Left lung (tissue), 10 donors: ENCODE results near the gene CLCN3. TPM values are rescaled to one million over a fixed set of nuclear protein-coding genes. Genes with fewer than 3 reads are reported as not detected.

Experiments
- ATAC-seq: fragments of 200-7000 bp; cut with Tn5 transposase; one replicate; pipeline ENCODE4 v1.9.1; 2020; ENCODE audit warnings: moderate library complexity
- DNase-seq, 4 donors: peaks; one replicate each; pipeline ENCODE4 v3.0.0-alpha.2; 2013 to 2020
- H3K27ac ChIP-seq, 2 donors: fragments of 200-600 bp; sonication (generic) in 1 of 2; one replicate each; pipeline versions ENCODE4 v1.5.0 to v1.8.0; 2020 to 2021
- H3K27me3 ChIP-seq, 2 donors: fragments of 200-600 bp; sonication (generic) in 1 of 2; one replicate each; pipeline versions ENCODE4 v1.5.0 to v1.8.0; 2020 to 2021
- H3K36me3 ChIP-seq, 2 donors: fragments of 200-600 bp; sonication (generic) in 1 of 2; one replicate each; pipeline versions ENCODE4 v1.5.0 to v1.8.0; 2020 to 2021
- H3K4me1 ChIP-seq, 2 donors: fragments of 200-600 bp; one replicate each; pipeline ENCODE4 v1.8.0; 2021
- H3K4me3 ChIP-seq, 2 donors: fragments of 200-600 bp; sonication (generic) in 1 of 2; one replicate each; pipeline versions ENCODE4 v1.5.0 to v1.8.0; 2020 to 2021; ENCODE audit warnings: mild to moderate bottlenecking in 1 of 2
- H3K9me3 ChIP-seq, 2 donors: fragments of 200-600 bp; sonication (generic) in 1 of 2; one replicate each; pipeline versions ENCODE4 v1.5.0 to v1.8.0; 2020 to 2021
- CTCF ChIP-seq, 2 donors: fragments of 200-600 bp; sonication (generic) in 1 of 2; IDR thresholded peaks; one replicate each; pipeline versions ENCODE4 v1.5.0 to v1.8.0; 2021; ENCODE audit warnings: antibody characterized with exemption in 2 of 2
- intact Hi-C, 2 donors: fragments of 100-400 bp; cut with DNase I; formaldehyde crosslinking; loops; one replicate each; pipeline versions ENCODE4 v1.11.2 to v1.14.2; 2022
- polyA plus RNA-seq, 6 donors: library from polyadenylated mRNA; unstranded; fragments of 120-200 nt; gene quantifications; one replicate each; pipeline ENCODE4 v1.2.1, GENCODE V29; 2013; ENCODE audit not compliant: insufficient read length in 6 of 6
- total RNA-seq, 2 donors: library from RNA; stranded (reverse); fragmentation: NEBNext Ultra II Directional; extraction: Animal tissue kit (Norgen Biotek cat#: 25700); gene quantifications; one replicate each; pipeline ENCODE4 v1.2.1, GENCODE V29; 2021
- donor health status: DM: no; HTN: yes; CAD: no.
- donor health status: DM: no; HTN: no; CAD: no.

The CLCN3 gene
- total and polyA plus RNA-seq, 8 donors = 48.1 to 78.2 (median 64.5) TPM

- H3K4me3 ChIP-seq = no peak overlapping the region
- H3K27me3 ChIP-seq = no peaks in the 10 kb centered on the region
- TF ChIP-seq CTCF (IDR thresholded peaks at IDR 0.05) = no peak
- no peak overlapping the region for H3K27ac ChIP-seq
- no peak for ATAC-seq
- no peaks in the 10 kb centered on the region for H3K9me3 ChIP-seq
- intact Hi-C loops = no loop called here
- DNase-seq = no peak
- H3K36me3 ChIP-seq = peaks cover 0 to 32% of the 10 kb centered on the region in 2 donors
- no peaks in the 10 kb centered on the region for H3K4me1 ChIP-seq
Measured at GRCh38 chr4:169716677-169717076, 96.3 kb downstream of the CLCN3 start.

- intact Hi-C loops = no loop called here
- TF ChIP-seq CTCF (IDR thresholded peaks at IDR 0.05) = no peak
- H3K27me3 ChIP-seq = no peaks in the 10 kb centered on the region
- peaks cover 0 to 20% of the 10 kb centered on the region in 2 donors for H3K36me3 ChIP-seq
- no peak for DNase-seq
- H3K4me1 ChIP-seq = no peaks in the 10 kb centered on the region
- no peak for ATAC-seq
- no peaks in the 10 kb centered on the region for H3K9me3 ChIP-seq
- no peak overlapping the region for H3K27ac ChIP-seq
- no peak overlapping the region for H3K4me3 ChIP-seq
Measured at GRCh38 chr4:169720529-169720928, 100.2 kb downstream of the CLCN3 start.

- peak in 1 of 4 donors; percentile 12 for DNase-seq
- H3K4me1 ChIP-seq = no peaks in the 10 kb centered on the region
- intact Hi-C loops = no loop called here
- no peaks in the 10 kb centered on the region for H3K9me3 ChIP-seq
- no peak for ATAC-seq
- peak in 1 of 2 donors; percentile 8 for TF ChIP-seq CTCF (IDR thresholded peaks at IDR 0.05)
- H3K4me3 ChIP-seq = no peak overlapping the region
- no peak overlapping the region for H3K27ac ChIP-seq
- H3K36me3 ChIP-seq = peaks cover 0 to 26% of the 10 kb centered on the region in 2 donors
- H3K27me3 ChIP-seq = no peaks in the 10 kb centered on the region
Measured at GRCh38 chr4:169723207-169723965, 103.0 kb downstream of the CLCN3 start.

- Histone ChIP-seq H3K27ac (no peak overlapping the region), H3K36me3 (peaks cover 0 to 32% of the 10 kb centered on the region in 2 donors), H3K27me3 (no peaks in the 10 kb centered on the region), H3K4me1 (no peaks in the 10 kb centered on the region), H3K9me3 (no peaks in the 10 kb centered on the region), H3K4me3 (no peak overlapping the region)
- ATAC-seq (no peak), DNase-seq (no peak)
- TF ChIP-seq CTCF (IDR thresholded peaks at IDR 0.05) = no peak
- intact Hi-C loops = no loop called here
Measured at GRCh38 chr4:169724260-169724659, 103.9 kb downstream of the CLCN3 start.

- intact Hi-C loops = no loop called here
- Histone ChIP-seq H3K36me3 (peaks cover 0 to 42% of the 10 kb centered on the region in 2 donors), H3K27me3 (no peaks in the 10 kb centered on the region), H3K4me1 (no peaks in the 10 kb centered on the region), H3K9me3 (no peaks in the 10 kb centered on the region), H3K4me3 (no peak overlapping the region), H3K27ac (no peak overlapping the region)
- TF ChIP-seq CTCF (IDR thresholded peaks at IDR 0.05) = no peak
- no peak for ATAC-seq
- DNase-seq = no peak
Measured at GRCh38 chr4:169727616-169728015, 107.2 kb downstream of the CLCN3 start.
